Measurements from ENCODE around the gene HSPA9. TPM values are rescaled to one million over a fixed set of nuclear protein-coding genes. Genes with fewer than 3 reads are reported as not detected.

Gene HSPA9
- total RNA-seq, 1 experiment from 2014 or later: 460 TPM

- BruUV-seq (replicated peaks): no TSS peak
- Mint-ChIP-seq H3K36me3 (ENCODE audit: insufficient read depth, unreplicated experiment) (no peaks in the 10 kb centered on the region), H3K4me1 (ENCODE audit: low read depth, unreplicated experiment) (no peaks in the 10 kb centered on the region), H3K9me3 (ENCODE audit: low read depth, unreplicated experiment) (no peaks in the 10 kb centered on the region), H3K27me3 (ENCODE audit: unreplicated experiment) (peaks cover 41% of the 10 kb centered on the region), H3K27ac (ENCODE audit: unreplicated experiment) (no peak overlapping the region), H3K4me3 (ENCODE audit: low read depth, unreplicated experiment) (no peak overlapping the region)
- TF ChIP-seq CTCF (IDR thresholded peaks at IDR 0.05; ENCODE audit: unreplicated experiment): no peak
- DNase-seq: no peak
- intact Hi-C loops (cut with micrococcal nuclease; ENCODE audit: unreplicated experiment): no loop called here
- CTCF ChIA-PET: interaction anchor here (0.6 to 1.3 kb wide), 2 partner anchors 37 to 109 kb away, joined by 3 to 4 read pairs; no protein-coding TSS in a partner anchor
Measured at GRCh38 chr5:138616508-138616907, 41.3 kb upstream of the HSPA9 start.

- peaks cover 47% of the 10 kb centered on the region for H3K27me3 Mint-ChIP-seq (ENCODE audit: unreplicated experiment)
- intact Hi-C loops (cut with micrococcal nuclease; ENCODE audit: unreplicated experiment): no loop called here
- CTCF ChIA-PET: interaction anchor here (0.7 to 1.1 kb wide), 2 partner anchors 110 to 510 kb away, joined by 4 read pairs; no protein-coding TSS in a partner anchor
Measured at GRCh38 chr5:138615461-138615860, 40.3 kb upstream of the HSPA9 start.

GRCh38 chr5:138611678-138612218 lies 36.5 kb upstream of the HSPA9 start:
- Mint-ChIP-seq H3K4me1 (ENCODE audit: low read depth, unreplicated experiment) (peaks cover 15% of the 10 kb centered on the region), H3K27ac (ENCODE audit: unreplicated experiment) (no peak overlapping the region), H3K36me3 (ENCODE audit: insufficient read depth, unreplicated experiment) (peaks cover 5% of the 10 kb centered on the region), H3K9me3 (ENCODE audit: low read depth, unreplicated experiment) (no peaks in the 10 kb centered on the region), H3K27me3 (ENCODE audit: unreplicated experiment) (peaks cover 47% of the 10 kb centered on the region), H3K4me3 (ENCODE audit: low read depth, unreplicated experiment) (no peak overlapping the region)
- DNase-seq: no peak
- intact Hi-C loops (cut with micrococcal nuclease; ENCODE audit: unreplicated experiment): no loop called here
- BruUV-seq (replicated peaks): no TSS peak
- TF ChIP-seq CTCF (IDR thresholded peaks at IDR 0.05; ENCODE audit: unreplicated experiment): no peak
- CTCF ChIA-PET: no interaction called here

More at GRCh38 chr5:138615461-138615860, 40.3 kb upstream of the HSPA9 start:
- BruUV-seq (replicated peaks): no TSS peak
- no peak overlapping the region for H3K4me3 Mint-ChIP-seq (ENCODE audit: low read depth, unreplicated experiment)
- H3K27ac Mint-ChIP-seq (ENCODE audit: unreplicated experiment): no peak overlapping the region
- TF ChIP-seq CTCF (IDR thresholded peaks at IDR 0.05; ENCODE audit: unreplicated experiment): no peak
- H3K36me3 Mint-ChIP-seq (ENCODE audit: insufficient read depth, unreplicated experiment): no peaks in the 10 kb centered on the region
- no peaks in the 10 kb centered on the region for H3K9me3 Mint-ChIP-seq (ENCODE audit: low read depth, unreplicated experiment)
- no peak for DNase-seq
- no peaks in the 10 kb centered on the region for H3K4me1 Mint-ChIP-seq (ENCODE audit: low read depth, unreplicated experiment)

- Mint-ChIP-seq H3K36me3 (ENCODE audit: insufficient read depth, unreplicated experiment) (peaks cover 5% of the 10 kb centered on the region), H3K4me3 (ENCODE audit: low read depth, unreplicated experiment) (no peak overlapping the region), H3K27ac (ENCODE audit: unreplicated experiment) (no peak overlapping the region), H3K27me3 (ENCODE audit: unreplicated experiment) (peaks cover 52% of the 10 kb centered on the region), H3K4me1 (ENCODE audit: low read depth, unreplicated experiment) (peaks cover 15% of the 10 kb centered on the region), H3K9me3 (ENCODE audit: low read depth, unreplicated experiment) (no peaks in the 10 kb centered on the region)
- TF ChIP-seq CTCF (IDR thresholded peaks at IDR 0.05; ENCODE audit: unreplicated experiment): no peak
- intact Hi-C loops (cut with micrococcal nuclease; ENCODE audit: unreplicated experiment): no loop called here
- no TSS peak for BruUV-seq (replicated peaks)
- DNase-seq: no peak
- CTCF ChIA-PET: no interaction called here
Measured at GRCh38 chr5:138610918-138611677, 35.9 kb upstream of the HSPA9 start.

Data from Calu3 (cell line).